Gastroesophageal sphincter (tissue), 3 donors: ENCODE data around the gene PROSER1.

ENCODE experiments used
- EP300 ChIP-seq: sonication (generic); formaldehyde crosslinking; IDR thresholded peaks from one replicate; pipeline ENCODE4 v1.6.1; 2017; ENCODE audit warnings: antibody characterized with exemption, mild to moderate bottlenecking
- TF ChIP-seq, protein P1 (sequence below), 4 experiments: fragments of 200-600 bp in 2 of 4; fragments of 450-650 bp in 2 of 4; sonication (generic) in 1 of 4; IDR thresholded peaks; one replicate each; pipeline ENCODE4 v1.5.1; 2017 to 2019; ENCODE audit warnings: antibody characterized with exemption in 4 of 4, mild to moderate bottlenecking in 2 of 4, moderate library complexity in 2 of 4

DNA sequence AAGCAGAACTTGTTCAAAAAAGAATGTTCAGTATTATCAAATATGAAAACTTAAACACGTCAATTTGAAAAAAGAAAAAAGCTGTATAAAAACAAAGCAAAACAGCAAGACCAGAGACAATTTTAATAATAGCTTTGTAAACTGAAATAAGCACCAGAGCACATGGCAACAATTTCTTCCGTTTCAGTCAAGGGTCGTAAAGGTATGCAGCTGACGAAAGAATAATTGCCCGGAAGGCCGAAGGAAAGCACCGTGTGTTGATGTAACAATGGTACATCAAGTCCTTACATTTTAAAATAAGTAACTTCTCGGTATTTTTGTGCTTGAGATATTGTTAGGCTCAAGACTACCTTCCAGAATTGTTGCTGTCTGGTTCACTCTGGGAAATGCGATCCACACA is 1.7 kb downstream of the PROSER1 start:
- no peak for TF ChIP-seq EP300
- TF ChIP-seq, protein P1, sequence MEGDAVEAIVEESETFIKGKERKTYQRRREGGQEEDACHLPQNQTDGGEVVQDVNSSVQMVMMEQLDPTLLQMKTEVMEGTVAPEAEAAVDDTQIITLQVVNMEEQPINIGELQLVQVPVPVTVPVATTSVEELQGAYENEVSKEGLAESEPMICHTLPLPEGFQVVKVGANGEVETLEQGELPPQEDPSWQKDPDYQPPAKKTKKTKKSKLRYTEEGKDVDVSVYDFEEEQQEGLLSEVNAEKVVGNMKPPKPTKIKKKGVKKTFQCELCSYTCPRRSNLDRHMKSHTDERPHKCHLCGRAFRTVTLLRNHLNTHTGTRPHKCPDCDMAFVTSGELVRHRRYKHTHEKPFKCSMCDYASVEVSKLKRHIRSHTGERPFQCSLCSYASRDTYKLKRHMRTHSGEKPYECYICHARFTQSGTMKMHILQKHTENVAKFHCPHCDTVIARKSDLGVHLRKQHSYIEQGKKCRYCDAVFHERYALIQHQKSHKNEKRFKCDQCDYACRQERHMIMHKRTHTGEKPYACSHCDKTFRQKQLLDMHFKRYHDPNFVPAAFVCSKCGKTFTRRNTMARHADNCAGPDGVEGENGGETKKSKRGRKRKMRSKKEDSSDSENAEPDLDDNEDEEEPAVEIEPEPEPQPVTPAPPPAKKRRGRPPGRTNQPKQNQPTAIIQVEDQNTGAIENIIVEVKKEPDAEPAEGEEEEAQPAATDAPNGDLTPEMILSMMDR (IDR thresholded peaks at IDR 0.05) = no peak
